Measurements from ENCODE around the gene RGL1.

GRCh38 chr1:183821309-183821888 lies 16.5 kb downstream of the RGL1 start:
- no peak for TF ChIP-seq CTCF (conservative IDR thresholded peaks at IDR 0.05; ENCODE audit: low read depth, low read length)
- no peak for TF ChIP-seq EZH2 (IDR thresholded peaks at IDR 0.05; ENCODE audit: borderline replicate concordance, low read depth, low read length, poor library complexity, severe bottlenecking)

Data from A673 (cell line).